GM19193 (cell line): Measurements from ENCODE around the gene TMEM178B.

Experiments
- POLR2A ChIP-seq: IDR thresholded peaks from 4 replicates; pipeline ENCODE4 v1.6.1; 2011; ENCODE audit not compliant: insufficient read depth, insufficient read length; ENCODE audit errors: extremely low read depth

Gene TMEM178B

DNA sequence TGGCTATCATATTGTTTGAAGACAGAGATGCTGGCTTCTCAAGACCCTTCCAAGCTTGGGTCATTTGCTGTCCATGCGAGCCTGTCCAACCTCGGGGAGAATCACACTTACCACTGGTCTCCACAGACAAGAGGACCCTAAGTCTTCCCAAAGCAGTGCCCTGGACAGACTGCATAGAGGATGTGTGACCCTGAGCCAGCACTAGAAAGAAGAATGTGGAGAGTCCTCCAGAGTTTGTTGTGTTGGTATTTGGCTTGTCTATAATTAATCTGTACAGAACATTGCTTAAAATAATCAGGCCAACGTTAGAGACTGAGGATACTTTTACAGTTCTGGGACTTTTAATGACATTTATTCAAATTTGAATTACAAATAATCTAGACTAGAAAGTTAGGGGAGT is 212.7 kb downstream of the TMEM178B start:
- no peak for TF ChIP-seq POLR2A

DNA sequence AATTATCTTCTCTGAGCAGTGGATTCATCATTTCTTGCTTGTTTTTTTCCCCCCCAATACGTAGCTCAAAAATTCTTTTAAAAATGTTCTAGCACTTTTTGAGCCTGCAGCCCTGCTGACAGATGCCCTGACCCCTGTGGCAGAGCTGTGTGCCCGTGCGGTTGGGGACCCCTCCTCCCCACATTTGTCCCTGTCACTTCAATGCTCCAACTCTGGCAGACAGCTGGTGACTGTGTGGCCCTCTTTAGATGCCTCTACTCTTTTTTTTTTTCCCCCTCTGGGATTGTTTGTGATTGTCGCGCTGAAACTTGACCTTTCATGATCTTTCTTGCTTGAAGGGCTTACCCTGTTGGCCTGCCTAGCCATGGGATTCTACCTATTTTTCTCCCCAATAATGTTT is 214.1 kb downstream of the TMEM178B start:
- no peak for TF ChIP-seq POLR2A

DNA sequence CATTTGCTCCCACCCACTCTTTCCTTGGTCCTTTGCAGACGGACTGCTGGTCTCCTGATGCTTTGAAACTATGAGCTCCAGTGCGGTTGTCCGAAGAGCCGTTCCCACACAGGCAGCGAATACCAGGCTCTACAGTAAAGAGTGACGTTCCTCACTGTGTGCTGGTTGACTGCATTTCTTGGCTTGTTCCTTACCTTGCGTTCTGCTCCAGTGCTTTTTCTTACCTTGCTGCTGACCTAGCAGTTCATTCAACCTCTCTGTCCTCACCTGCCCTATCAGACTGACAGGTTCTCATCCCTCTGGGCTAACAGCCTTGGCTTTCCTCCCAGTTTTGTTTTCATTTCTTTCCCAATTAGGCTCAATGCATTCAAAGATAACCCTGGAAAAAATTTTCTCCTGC is 214.8 kb downstream of the TMEM178B start:
- no peak for TF ChIP-seq POLR2A

GRCh38 chr7:141290365-141290764 is 216.5 kb downstream of the TMEM178B start:
- no peak for TF ChIP-seq POLR2A

- no peak for TF ChIP-seq POLR2A
These were observed 217.1 kb downstream of the TMEM178B start for GRCh38 chr7:141290973-141291372.

DNA sequence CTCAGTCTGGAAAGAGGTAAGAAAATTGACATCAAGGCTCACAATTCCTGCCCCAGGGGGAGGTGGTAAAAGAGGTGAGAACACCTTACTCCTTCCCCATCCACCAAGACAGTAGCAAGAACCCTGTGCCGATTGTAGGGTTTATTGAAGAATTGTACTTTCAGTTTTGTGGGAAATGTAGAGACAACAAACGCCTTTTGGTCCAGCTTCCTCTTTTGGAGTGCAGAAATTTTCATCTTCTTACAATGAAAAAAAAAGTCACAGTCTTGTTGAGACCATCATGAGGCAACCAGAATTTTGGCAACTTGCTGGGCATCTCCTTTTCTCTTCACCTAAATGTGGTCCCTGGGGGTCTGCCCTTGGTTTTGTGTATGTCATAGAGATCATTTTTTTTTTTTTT is 217.7 kb downstream of the TMEM178B start:
- no peak for TF ChIP-seq POLR2A

GRCh38 chr7:141294143-141294829 is 220.4 kb downstream of the TMEM178B start:
- no peak for TF ChIP-seq POLR2A

- TF ChIP-seq POLR2A, result no peak
These were observed 221.6 kb downstream of the TMEM178B start for GRCh38 chr7:141295367-141295895.

DNA sequence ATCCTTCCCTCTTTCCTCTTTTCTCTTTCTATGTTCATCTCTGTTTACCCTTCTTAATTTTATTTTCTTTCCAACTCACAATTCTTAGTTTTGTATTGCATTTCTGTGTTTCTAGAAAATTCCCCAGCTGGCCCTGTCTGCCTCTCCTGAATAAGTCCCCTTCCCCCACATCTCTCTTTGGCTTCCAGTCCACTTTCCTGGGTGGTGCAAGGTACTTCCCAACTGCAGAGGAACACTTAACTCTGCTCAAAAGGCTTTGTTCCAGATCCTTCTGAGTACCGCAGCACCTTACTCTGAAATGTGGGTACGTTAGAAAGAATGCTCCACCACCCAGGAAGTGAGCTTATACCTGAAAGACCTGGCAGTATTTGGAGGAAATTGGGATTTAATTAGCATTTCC is 227.0 kb downstream of the TMEM178B start:
- no peak for TF ChIP-seq POLR2A

GRCh38 chr7:141301544-141301943 is 227.7 kb downstream of the TMEM178B start:
- TF ChIP-seq POLR2A, result no peak

DNA sequence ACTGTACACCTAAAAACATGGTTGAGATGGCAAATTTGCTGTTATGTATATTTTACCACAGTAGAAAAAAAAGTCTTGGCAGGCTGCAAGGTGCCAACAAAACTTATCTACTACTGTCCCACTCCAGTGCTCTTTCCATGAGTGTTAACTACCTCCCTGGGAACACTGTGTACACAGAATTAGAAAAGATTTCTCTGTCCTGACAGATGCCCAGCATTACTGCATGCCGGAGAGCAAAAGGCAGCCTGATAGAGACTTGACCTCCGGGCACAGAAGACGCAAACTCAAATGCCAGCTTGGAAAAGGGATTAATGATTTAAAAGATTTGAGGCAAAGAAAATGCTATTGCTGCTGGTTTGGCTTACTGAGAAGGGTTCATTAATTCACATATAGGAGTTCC is 228.8 kb downstream of the TMEM178B start:
- TF ChIP-seq POLR2A, result no peak

DNA sequence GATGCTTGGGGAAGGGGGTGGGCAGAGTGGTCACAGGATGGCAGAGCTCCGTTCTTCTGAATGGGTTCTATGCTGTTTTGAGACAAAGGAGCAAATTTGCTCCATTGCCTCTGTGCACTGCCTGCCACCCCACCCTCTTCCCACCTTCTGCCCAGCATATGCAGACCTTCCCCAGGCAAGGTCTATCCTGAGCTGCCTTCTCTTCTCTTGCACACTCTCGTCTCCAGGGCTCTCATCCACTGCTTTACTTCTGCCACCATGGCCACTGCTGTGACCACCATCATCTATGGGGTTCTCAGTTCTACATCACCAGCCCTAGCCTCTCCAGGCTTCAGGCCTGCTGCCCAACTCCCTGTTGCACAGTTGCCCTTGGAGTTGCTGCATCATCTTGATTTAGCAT is 230.4 kb downstream of the TMEM178B start:
- TF ChIP-seq POLR2A, result no peak

DNA sequence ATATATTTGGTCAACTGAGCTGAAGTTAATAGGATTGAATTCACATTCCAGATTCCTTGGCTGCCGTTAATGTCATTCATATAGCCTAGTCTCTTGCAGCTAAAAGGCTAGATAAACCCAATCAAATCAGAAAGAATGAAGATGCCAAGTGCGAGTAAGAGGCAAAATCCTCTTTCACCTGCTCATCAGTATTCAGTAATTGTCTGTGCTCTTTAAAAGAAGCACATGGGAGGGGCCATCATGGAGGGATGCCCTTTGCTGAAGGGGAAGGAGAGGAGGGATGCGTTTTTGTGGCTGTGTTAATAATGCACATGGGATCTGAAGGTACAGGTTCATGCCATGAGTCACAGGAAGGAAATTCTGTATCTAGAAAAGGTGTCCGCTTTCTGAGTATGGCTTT is 232.2 kb downstream of the TMEM178B start:
- TF ChIP-seq POLR2A, result no peak

- no peak for TF ChIP-seq POLR2A
These were observed 238.5 kb downstream of the TMEM178B start for GRCh38 chr7:141312395-141312794.

- TF ChIP-seq POLR2A, result no peak
These were observed 239.1 kb downstream of the TMEM178B start for GRCh38 chr7:141312828-141313521.

DNA sequence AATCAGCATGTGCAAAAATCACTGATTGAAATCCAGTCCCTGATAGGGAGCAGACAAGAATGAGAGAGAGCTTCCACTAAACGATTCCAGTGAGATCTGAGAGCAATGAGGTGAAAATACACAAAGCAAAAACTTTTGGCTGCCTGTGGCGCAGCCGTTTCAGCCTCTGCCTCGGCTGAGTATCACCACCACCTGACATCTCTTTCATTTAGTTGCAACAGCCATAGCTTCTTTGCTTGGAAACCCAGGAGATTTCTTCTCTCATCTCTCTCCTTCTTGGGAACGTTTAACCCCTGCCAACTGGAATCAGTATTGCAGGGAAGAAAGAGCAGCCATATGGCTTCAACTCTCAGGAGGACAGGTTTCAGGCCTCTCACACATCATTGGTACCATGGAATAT is 240.0 kb downstream of the TMEM178B start:
- TF ChIP-seq POLR2A, result no peak
